GM21717 (cell line): ENCODE results near the gene DNMT3L.
"Not testable (repeated sequence)": the region's sequence is repeated elsewhere in the genome, so short reads cannot be mapped to it uniquely, and the experiment has no call there.

Experiments used
- ATAC-seq: cut with Tn5 transposase; IDR thresholded peaks from one replicate; pipeline ENCODE4 v1.9.1; 2021; ENCODE audit warnings: mild to moderate bottlenecking, moderate library complexity; ENCODE audit not compliant: unreplicated experiment

Gene DNMT3L

GRCh38 chr21:44295163-44295573 is 33.5 kb upstream of the DNMT3L start:
- ATAC-seq, result no peak

DNA sequence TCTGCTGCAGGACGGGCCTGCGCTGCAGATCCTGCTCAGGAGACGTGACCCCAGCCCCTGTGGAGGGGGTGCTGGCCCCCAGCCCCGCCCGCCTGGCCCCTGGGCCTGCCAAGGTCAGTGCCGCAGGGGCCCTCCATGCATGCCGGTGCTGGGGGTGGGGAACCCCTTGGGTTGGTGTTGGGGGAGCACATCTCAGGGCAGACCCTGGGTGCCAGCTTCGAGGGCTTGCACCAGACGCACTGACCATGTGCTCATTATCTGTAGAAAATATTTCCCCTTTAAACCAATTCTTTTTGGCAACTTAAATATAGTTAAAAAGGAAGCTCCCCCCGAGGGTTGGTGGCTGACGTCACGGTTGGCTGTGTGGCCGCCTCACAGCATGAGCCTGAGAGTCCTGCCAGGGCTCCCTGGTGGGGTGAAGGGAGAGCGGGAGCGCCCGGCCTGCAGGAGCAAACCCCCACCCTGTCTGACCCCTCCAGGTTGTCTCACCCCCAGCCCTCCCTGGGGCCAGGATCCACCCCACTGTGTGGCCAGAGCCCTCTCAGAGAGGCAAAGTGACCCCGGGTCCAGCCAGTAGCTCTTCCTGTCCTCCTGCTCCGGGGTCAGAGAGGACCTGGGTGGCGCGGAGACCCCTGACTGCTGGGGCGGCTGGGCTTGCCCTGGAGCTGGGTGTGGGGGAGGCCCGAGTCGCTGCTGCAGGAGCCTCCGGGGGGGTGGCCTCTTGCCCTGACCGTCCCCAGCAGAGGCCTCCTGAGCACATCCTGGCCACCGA is 32.9 kb upstream of the DNMT3L start:
- ATAC-seq, result no peak

GRCh38 chr21:44293551-44294231 is 32.0 kb upstream of the DNMT3L start:
- no peak for ATAC-seq

DNA sequence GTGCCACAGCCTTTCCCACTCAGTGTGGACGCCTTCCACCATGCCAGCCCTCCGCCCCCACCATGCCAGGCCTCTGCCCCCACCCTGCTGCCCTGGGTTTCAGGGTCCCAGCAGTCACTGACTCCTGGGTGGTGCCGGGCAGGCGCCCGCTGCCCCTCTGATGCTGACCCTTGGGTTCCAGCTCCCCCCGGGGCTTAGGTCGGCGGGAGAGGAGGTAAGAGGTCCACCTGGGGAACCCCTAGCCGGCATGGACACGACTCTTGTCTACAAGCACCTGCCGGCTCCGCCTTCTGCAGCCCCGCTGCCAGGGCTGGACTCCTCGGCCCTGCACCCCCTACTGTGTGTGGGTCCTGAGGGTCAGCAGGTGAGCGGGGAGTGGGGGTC is 31.1 kb upstream of the DNMT3L start:
- no peak for ATAC-seq

GRCh38 chr21:44291936-44292811 is 30.5 kb upstream of the DNMT3L start:
- ATAC-seq, result no peak

DNA sequence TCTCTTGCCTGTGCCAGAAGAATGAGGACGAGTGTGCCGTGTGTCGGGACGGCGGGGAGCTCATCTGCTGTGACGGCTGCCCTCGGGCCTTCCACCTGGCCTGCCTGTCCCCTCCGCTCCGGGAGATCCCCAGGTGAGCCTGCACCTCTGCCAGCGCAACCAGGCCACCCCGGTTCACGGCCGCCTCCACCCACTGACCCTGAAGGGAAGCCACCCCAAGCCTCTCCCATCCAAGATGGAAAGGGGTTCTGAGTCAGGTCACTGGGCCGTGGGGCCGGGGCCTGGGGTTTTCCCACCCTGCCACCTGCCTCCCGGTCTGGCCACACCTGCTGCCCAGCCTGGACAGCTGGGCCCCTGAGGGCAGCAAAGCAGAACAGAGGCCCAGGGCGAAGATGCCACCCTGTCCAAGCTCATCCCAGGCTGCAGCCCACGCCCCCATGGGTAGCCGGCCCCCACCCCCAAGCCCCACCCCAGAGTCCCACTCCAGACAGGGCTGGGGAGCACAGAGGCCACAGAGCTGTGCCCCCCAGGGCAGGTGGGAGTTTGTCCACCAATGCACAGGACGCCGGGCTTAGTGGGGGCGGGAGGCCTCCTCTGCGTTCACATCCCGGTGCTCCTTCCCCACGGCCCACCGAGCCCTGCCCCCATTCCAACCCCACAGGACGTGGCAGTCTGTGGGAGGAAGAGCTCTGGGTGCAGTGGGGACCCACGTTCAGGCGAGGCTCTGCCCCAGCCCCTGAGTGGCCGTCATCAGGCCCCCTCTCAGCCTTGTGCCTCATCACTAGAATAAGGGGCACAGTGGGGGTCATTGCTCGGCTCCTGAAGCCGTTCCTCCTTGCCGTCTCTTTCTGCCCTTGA is 29.6 kb upstream of the DNMT3L start:
- ATAC-seq, result no peak

- ATAC-seq, result no peak
Observed at GRCh38 chr21:44290327-44291077, 28.8 kb upstream of the DNMT3L start.

DNA sequence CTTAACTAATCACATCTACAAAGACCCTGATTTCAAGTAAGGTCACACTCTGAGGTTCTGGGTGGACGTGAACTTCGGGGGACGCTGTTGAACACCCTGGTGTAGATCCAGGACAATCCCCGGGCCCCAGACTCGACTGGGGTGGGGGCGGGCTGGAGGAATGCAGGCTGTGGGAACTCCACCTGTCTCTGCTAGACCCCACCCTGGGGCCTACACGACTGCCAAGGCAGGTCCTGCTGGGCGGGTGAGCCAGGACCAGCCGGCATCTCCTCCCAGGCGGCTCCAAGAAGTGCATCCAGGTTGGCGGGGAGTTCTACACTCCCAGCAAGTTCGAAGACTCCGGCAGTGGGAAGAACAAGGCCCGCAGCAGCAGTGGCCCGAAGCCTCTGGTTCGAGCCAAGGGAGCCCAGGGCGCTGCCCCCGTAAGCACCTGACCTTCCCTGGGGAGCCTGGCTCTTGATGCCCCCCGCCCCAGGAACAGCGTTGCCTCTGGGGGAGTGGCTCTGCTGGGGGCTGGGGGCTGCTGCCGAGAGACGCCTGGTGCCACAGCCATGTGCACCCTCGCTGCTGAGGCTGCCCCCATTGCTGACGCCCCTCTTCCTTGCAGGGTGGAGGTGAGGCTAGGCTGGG is 27.8 kb upstream of the DNMT3L start:
- ATAC-seq, result no peak

GRCh38 chr21:44288251-44289110 is 26.8 kb upstream of the DNMT3L start:
- no peak for ATAC-seq

- ATAC-seq, result no peak
Observed at GRCh38 chr21:44286716-44287632, 25.3 kb upstream of the DNMT3L start.

- no peak for ATAC-seq
Observed at GRCh38 chr21:44286086-44286715, 24.5 kb upstream of the DNMT3L start.

- ATAC-seq, result no peak
Observed at GRCh38 chr21:44285138-44285992, 23.7 kb upstream of the DNMT3L start, which contains the start of gene AIRE. Gene AIRE (plus strand): TSS chr21:44285876. CDS start chr21:44286007, 131 bp downstream.

DNA sequence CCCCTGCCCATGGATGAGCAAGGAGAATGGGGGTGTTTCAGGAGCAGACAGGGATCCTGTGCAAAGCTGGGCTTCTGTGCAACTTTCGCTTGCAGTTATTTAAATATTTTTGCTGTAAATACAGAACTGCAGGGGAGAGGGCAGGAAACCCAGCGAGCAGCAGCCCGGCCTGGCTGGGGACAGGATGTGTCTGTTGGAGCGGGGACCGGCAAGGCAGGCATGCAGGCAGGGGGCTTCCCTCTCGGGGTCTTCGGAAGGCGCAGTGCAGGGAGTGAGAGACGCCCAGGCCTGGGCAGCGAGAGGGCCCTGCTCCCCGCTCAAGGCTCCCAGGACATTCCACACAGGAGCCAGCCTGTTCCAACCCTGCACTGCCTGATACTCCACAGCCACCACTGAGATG is 22.3 kb upstream of the DNMT3L start:
- no peak for ATAC-seq

DNA sequence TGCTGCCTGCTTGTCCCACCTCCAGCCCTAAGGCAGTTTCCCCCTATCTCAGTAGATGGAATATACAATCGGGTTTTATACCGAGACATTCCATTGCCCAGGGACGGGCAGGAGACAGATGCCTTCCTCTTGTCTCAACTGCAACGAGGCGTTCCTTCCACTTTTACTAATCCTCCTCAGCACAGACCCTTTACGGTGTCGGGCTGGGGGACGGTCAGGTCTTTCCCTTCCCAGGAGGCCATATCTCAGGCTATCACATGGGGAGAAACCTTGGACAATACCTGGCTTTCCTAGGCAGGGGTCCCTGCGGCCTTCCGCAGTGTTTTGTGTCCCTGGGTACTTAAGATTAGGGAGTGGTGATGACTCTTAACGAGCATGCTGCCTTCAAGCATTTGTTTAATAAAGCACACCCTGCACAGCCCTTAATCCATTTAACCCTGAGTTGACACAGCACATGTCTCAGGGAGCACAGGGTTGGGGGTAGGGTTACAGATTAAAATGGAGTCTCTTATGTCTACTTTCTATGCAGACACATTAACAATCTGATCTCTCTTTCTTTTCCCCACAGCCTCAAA is 21.6 kb upstream of the DNMT3L start:
- ATAC-seq, result not testable (repeated sequence)

DNA sequence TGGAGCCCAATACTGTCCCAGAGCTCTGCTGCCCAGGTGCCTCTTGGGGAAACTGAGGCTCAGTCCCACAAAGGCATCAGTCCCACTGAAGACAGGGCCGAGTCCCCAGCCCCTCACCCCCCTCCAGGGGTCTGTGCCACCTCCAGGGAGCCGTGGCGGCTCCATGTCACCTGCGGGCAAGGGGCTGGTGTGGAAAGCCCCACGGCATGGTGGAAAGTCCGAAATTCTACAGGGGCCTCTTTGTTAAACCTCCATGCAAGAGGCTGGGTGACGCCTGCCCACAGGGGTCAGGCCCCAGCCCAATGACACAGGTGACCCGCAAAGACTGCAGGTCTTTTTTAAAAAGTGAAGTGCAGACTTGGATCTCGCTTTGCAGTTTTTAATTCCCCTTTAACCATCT is 20.7 kb upstream of the DNMT3L start:
- ATAC-seq, result no peak

DNA sequence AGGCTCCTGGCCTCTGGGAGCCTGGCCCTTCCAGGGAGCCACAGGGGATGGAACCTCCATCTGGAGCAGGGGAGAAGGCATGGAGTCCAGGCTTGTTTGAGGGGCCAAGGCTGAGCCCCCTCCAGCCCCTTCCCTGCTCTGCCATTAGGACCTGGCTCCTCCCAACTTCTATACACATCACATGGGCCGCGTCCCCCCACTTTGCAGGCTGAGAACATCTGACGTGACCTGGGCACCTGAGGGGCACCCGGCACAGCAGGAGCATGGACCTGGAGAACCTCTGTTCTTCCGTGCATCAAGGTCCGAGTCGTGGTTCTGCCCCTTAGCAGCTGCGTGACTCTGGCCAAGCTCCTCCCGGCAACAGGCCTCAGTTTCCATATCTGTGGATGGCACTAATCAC is 20.1 kb upstream of the DNMT3L start:
- ATAC-seq, result no peak
